Pons (tissue), 1 donor: ENCODE measurements around the gene KRTAP6-3.

Experiments
- DNase-seq: peaks from one replicate; pipeline ENCODE4 v3.0.0-alpha.2; 2016; ENCODE audit warnings: low spot score

Gene KRTAP6-3

DNA sequence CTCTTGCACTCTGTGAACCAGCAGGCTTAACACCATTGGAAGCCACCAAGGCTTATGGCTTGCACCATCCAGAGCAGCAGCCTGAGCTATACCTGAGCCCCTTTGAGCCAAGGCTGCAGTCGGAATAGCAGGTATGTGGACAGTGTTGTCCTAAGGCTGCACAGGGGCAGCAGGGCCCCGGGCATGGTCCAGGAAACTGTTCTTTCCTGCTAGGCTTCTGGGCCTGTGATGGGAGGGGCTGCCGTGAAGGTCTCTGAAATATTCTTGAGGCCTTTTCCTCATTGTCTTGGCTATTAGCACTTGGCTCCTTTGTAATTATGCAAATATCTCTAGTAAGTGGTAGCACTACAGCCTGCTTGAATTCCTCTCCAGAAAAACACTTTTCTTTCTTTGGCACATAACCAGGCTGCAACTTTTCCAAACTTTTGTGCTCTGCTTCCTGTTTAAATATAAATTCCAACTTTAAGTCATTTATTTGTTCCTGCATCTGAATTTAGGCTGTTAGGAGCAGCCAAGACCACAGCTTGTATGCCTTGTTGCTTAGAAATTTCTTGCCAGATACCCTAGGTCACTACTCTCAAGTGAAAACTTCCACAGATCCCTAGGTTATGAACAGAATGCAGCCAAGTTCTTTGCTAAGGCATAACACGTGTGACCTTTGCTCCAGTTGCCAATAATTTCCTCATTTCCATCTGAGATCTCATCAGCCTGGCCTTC, 33.4 kb downstream of the KRTAP6-3 start:
- DNase-seq = no peak

DNA sequence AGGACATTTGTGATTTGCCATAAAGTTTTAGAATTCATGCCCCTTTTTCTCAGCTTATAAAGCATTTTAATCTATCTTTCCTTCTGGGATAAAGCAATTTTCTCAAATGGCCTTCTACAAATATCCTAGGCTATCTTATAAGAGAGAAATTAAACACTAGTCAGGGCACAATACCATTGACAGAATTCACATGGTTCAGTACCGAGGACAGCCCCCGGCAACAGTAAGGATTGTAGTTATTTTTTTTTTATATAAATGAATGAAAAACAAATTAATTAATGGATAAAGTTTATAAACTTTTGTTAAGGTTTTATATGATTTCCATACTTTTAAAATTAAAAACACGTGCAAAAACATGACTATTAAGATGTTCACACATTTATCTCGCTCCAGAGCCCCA, 35.9 kb downstream of the KRTAP6-3 start:
- DNase-seq = no peak

DNA sequence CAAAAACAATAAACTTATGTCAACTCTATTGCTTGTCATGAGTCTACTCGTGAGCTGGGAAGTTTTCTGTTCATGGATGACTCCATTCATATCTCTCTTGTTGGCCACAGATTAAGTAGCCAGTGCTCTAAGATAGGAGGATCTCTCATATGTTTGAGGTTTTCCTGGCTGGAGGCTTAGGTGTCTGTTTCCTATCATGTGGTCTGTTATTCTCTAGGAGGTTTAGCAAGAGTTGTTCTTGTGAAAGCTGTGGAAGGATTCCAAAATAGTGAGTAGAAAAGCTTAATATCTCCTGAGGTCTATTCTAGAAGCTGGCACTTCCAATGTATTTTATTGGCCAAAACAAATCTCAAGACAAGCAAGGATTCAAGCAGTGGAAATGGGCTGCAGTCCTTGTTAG, 37.0 kb downstream of the KRTAP6-3 start:
- DNase-seq = no peak

DNA sequence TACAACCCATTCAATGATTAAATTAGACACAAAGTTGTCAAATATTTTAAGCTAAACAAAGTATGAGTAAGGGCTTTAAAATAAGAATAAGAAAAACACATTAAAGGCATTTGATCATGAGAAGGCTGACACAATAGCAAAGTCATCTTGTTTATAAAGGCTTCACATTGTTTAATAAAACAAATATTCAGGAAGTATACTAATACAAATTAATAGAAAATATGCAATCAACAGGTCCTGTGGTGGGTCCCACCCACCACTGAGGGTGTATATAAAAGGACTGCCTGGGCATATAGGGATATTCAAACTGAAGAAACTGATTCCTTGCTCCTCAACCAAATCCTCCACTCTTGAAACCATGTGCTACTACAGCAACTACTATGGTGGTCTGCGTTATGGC, 42.7 kb downstream of the KRTAP6-3 start, which contains the start of gene KRTAP20-2:
Gene KRTAP20-2 (plus strand): TSS at position 301 of the 400 bp plus-strand sequence. CDS start 58 bp downstream, at position 359.
- no peak for DNase-seq

DNA sequence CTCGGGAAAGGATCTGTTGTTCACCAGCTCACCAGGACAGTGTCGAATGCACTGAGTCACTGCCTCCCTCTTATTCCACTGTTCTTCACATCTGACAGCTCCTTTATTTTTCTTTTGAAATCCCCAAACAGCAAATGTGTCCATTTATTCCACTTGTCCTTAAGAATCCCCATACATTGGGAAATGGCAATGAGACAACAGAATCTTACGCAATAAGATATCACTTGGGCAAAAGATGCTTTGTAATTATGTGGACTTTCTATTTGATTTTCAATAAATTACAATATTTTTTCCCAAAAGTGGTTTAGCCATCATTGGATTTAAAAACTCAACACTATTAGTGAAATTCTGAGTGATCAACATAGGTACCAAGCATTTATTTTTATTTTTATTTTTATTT, 46.4 kb downstream of the KRTAP6-3 start:
- DNase-seq = no peak

DNA sequence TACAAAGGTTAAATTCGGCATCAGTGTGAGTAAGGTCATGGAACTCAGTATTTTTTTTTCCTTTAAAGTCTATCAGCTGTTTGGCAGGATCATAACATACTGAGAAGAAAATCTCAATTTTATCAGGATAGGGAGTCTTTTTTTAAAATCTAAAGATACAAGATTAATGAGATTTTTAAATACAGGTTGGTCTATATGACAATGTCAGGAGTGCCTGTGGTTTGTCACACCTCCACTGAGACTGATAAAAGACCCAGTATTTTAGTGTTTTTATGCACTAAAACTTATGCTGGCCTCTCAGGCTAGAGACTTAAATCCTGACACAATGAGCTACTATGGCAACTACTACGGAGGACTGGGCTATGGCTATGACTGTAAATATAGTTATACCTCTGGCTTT, 50.3 kb downstream of the KRTAP6-3 start, which contains the start of gene KRTAP20-3:
Gene KRTAP20-3 (plus strand): TSS at position 301 of the 400 bp plus-strand sequence.
- no peak for DNase-seq
